ENCODE measurements around the gene SPEG.

- TF ChIP-seq CTCF (IDR thresholded peaks at IDR 0.05; ENCODE audit: low read depth, low read length) (no peak), EZH2phosphoT487 (IDR thresholded peaks at IDR 0.05; ENCODE audit: low read depth) (no peak)
These were observed 10.0 kb downstream of the SPEG start for GRCh38 chr2:219444566-219445091.

Measured in OCI-LY3 (cell line).